Measurements from ENCODE around the gene DCUN1D3. TPM values are rescaled to one million over a fixed set of nuclear protein-coding genes. Genes with fewer than 3 reads are reported as not detected.
A peak's percentile ranks its signal among the peaks of the same experiment; 100 is the strongest.

DCUN1D3 gene
- total RNA-seq, 3 donors from 2014 or later, result 10.0 to 21.5 (median 12.2) TPM

GRCh38 chr16:20897922-20898321 lies 2.2 kb downstream of the DCUN1D3 start:
- H3K4me3 ChIP-seq, result no peak overlapping the region

GRCh38 chr16:20897253-20897897 lies 2.8 kb downstream of the DCUN1D3 start:
- H3K4me3 ChIP-seq, result no peak overlapping the region
- H3K4me1 ChIP-seq (ENCODE audit: low read depth), result peaks cover 20% of the 10 kb centered on the region
- DNase-seq (no peak), ATAC-seq (no peak)
- TF ChIP-seq CTCF (IDR thresholded peaks at IDR 0.05), result no peak
- no peaks in the 10 kb centered on the region for H3K36me3 ChIP-seq (ENCODE audit: low read depth)
- H3K9me3 ChIP-seq, result no peaks in the 10 kb centered on the region
- intact Hi-C loops (cut with DNase I, micrococcal nuclease), result no loop called here

More at GRCh38 chr16:20897922-20898321, 2.2 kb downstream of the DCUN1D3 start:
- no peaks in the 10 kb centered on the region for H3K36me3 ChIP-seq (ENCODE audit: low read depth)
- H3K9me3 ChIP-seq, result no peaks in the 10 kb centered on the region
- H3K4me1 ChIP-seq (ENCODE audit: low read depth), result peaks cover 26% of the 10 kb centered on the region
- TF ChIP-seq CTCF (IDR thresholded peaks at IDR 0.05), result no peak
- no peak for ATAC-seq
- intact Hi-C loops (cut with DNase I, micrococcal nuclease), result no loop called here
- no peak for DNase-seq

- TF ChIP-seq CTCF (IDR thresholded peaks at IDR 0.05), result no peak
- ATAC-seq, result no peak
- intact Hi-C loops (cut with DNase I, micrococcal nuclease), result no loop called here
- H3K4me1 ChIP-seq (ENCODE audit: low read depth), result peaks cover 17% of the 10 kb centered on the region
- H3K4me3 ChIP-seq, result no peak overlapping the region
- H3K36me3 ChIP-seq (ENCODE audit: low read depth), result no peaks in the 10 kb centered on the region
- DNase-seq, result no peak
- no peaks in the 10 kb centered on the region for H3K9me3 ChIP-seq
Measured at GRCh38 chr16:20894388-20894787, 5.8 kb downstream of the DCUN1D3 start.

- TF ChIP-seq CTCF (IDR thresholded peaks at IDR 0.05), result no peak
- DNase-seq, result no peak
- no peaks in the 10 kb centered on the region for H3K36me3 ChIP-seq (ENCODE audit: low read depth)
- ATAC-seq, result peak; percentile 63
- intact Hi-C loops (cut with DNase I, micrococcal nuclease), result no loop called here
- no peak overlapping the region for H3K4me3 ChIP-seq
- H3K4me1 ChIP-seq (ENCODE audit: low read depth), result peaks cover 17% of the 10 kb centered on the region
- H3K9me3 ChIP-seq, result no peaks in the 10 kb centered on the region
Measured at GRCh38 chr16:20889625-20890275, 10.4 kb downstream of the DCUN1D3 start.

GRCh38 chr16:20887207-20887606 lies 13.0 kb downstream of the DCUN1D3 start:
- TF ChIP-seq CTCF (IDR thresholded peaks at IDR 0.05), result no peak
- ATAC-seq (no peak), DNase-seq (no peak)
- Histone ChIP-seq H3K4me3 (no peak overlapping the region), H3K4me1 (ENCODE audit: low read depth) (peaks cover 32% of the 10 kb centered on the region), H3K36me3 (ENCODE audit: low read depth) (no peaks in the 10 kb centered on the region), H3K9me3 (no peaks in the 10 kb centered on the region)
- intact Hi-C loops (cut with DNase I, micrococcal nuclease), result no loop called here

All from mucosa of descending colon (tissue), 3 donors.